Activated CD8-positive, alpha-beta memory T cell treated with anti-CD3 and anti-CD28 coated beads, Interleukin-2, amount 50 U/mL, for 24 hours (primary cell): ENCODE data around the gene RASGRF2.

Experiments used
- DNase-seq: peaks from one replicate; pipeline ENCODE4 v3.0.0-alpha.2; 2020; ENCODE audit errors: extremely low read depth

The RASGRF2 gene

DNA sequence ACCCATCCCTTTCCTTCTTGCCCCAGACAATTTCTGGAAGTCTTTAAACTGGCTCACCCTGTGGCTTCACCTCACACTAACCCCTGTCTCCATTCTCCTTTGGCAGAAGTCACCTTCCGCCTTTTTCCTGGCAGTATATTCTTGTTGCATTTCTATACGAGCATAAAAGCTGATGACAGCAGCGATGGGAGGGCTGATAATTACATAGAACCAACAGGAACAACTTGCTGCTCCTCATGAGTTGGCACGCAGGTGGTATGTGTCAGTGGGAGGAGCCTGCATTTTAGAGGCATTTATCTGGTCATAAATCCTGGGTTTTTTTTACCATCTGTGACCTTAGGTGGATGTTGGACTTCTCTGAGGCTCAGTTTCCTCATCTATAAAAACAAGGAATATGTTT is 211.6 kb downstream of the RASGRF2 start:
- DNase-seq, result no peak

DNA sequence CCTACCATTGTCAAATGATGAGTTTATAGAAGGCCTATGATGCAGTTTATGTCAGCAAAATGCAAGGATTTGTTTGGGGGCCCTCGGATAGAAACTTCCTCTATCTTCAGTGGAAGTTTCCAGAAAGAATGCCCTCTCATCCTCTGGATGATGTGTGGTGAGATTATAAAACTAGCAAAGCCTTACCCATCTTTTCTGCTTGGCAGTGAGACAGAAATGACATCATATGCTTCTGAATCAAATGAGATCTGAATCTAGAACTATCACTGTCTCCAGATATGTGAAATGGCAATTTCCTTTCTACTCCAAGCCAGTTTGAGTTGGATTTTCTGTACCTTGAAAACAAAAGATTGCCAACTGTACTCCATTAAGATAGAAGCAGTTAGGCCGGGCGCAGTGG is 212.5 kb downstream of the RASGRF2 start:
- DNase-seq, result no peak

DNA sequence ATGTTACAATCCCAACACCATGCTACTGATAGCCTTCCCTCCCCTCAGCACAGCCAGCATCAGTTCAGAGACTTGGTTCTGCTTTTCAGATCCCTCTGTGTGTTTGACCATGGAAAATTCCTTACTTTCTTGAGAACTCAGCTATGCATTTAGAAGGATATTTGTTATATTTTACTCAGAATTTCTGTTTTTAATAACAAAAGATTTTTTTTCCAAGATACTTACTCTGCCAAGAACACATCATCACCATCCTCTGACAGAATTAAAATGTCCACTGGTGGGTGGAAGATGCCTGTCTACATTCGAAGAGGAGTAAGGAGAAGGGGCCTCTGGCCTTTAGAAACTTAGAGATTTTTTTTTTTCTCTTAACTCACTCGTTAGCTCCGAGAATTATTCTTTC is 216.9 kb downstream of the RASGRF2 start:
- DNase-seq, result no peak

DNA sequence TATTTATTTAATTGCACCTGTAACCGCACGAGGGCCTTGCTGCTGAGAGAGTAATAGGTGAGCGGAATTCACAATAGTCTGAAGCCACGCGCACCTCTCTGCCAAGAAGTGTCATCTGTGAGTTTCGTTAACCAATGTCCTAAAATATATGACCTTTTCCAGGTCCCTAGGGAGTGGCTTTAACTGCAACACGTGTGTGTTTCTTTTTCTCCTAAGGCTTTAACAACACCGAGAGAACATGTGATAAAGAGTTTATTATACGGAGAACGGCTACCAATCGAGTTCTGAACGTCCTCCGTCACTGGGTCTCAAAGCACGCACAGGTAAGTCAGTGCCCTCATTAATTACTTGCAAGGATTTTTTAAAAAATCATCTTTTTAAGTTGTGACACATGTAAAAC is 219.8 kb downstream of the RASGRF2 start:
- no peak for DNase-seq

DNA sequence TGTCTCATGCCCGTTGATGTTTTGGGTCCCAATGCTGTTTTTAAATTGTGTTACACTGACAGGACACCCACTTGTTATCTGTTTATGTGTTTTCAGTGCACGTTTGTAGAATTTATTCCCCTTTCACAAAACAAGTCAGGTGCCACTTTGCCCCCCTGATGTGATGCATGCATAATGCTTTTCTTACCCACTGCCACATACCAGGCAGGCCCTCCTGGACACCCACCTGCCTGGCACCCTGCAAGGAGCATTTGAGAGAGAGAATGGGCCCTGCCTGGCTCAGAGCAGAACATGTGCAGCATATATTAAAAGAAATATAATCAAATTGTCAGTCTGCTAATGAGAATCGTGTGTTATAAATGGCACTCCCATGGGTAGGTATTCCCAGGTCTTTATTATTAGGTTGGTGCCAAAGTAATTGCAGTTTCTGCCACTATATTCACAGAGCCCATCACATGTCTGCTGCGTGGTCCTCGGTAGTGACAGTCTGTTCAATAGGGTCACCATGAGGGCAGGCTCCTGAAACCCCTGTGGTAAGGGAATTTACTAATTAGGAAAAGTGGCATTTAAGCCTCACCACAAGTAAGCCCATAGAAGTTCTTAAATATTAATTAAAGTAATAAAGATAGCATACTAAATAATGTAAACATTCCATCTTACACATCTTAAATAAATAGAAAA is 220.8 kb downstream of the RASGRF2 start:
- DNase-seq, result no peak

DNA sequence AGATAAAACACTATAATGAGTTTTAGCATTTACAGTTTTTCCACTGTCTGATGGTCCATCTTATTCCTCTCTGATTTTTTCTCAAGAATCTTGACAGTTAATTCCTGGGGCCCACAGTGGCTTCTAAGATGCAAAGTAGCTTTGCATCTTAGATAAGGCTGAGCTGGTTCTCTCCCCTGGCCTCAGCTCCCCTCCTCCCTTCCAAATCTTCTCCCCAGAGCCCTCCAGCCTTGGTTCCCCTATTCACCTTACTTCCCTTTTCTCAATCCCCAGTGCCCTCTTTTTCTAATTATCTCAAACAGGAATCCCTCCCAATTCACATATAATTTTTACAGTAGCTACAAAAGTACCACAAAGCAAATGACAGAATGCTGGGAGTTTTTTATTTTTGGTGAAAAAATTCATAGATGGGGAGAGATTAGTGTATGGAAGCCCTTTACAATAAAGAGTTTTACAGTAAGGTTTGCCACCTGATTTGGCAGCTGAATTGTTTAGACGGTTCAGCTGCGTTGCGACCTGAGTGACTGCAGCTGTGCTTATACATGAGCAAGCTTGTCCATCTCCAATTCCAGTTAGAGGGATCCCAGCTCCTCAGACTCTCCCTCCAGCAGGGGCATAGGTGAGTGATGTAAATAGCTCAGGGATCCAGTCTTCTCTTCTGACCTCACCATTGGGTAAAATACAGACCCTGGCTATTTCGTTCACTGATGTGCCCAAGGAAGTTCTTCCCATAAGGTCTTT is 221.6 kb downstream of the RASGRF2 start:
- no peak for DNase-seq

DNA sequence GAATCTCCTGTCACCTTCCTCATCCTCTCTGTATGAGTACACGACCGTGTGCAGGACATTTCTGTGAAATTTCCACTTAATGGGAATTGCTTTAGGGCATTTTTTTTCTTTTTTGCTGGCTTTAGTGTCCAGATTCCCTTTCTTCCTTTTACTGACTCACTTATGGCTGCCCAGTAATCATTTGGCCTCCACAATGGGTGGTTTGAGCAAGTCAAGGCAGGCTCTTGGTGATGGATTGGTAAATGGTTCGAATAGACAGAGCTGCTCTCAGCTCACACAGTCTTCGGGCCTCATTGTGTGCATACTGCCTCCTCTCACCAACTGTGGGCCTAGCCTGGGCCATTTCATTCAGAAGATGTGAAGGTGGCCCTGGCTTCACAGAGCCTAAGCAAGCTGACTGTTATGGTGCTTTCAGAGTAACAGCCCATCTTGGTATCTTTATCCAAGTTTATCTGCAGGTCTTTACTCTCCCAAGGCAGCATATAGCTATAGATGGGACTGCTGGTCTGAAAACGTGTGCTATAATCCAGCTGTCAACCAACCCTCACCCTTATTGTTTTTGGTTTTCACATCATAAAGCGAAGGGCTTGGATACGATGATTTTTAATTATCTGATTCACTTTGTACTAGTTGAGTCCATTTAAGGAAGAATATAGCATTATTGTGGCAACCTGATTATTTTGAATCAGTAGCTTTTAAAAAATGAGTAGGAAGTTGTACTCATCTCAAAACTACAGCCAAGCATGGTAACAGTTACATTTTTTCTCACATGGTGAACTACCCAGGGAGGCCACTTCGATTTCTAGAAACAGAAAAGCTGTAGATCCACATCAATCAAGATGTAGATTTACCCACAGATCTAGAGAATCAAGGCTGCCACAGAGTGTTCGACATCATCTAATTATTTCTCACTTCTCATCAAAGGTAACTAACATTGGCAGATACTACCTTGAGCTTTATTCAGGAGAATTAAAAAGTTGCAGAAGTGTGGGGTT is 222.5 kb downstream of the RASGRF2 start:
- DNase-seq, result no peak

DNA sequence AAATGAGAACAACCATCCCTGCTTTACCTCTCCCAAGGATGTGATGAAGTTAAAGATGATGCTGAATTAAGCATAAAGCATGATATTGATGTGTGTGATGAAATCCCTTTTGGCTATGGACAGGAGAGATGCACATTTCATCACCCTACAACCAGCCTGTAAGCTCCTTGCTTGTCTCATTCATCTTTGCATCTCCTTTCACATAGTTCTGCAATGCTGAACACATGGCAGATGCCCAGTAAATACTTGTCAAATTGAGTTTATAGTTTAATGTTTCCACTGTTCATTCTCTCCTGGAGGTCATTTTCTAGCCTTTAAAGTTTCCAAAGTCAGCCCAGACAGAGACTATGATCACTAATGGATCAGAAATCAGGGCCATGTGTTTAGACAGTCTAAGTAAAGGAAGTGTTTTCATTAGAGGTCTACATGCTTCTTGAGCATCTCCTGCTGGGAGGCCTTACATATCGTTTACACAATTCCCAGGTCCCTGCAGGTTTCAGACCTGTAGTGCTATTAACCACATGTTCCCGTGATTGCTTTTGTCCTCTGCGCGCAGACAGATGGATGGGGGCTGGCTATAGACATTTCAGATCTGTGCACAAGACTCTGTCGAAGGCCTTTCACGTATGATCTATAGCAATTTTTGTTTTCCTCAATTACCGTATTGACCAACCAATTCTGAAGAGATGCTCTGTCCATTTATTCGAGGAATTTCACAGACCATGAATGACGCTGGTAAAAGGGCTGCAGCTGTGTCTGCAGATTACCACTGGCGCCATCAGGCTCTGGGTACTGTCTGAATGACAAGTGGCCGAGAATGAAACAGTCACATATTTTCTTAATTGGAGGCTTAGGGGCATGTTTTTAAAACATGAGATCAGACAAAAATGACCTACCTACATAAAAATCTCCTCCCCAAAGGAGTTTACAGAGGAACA is 223.9 kb downstream of the RASGRF2 start:
- DNase-seq, result no peak

DNA sequence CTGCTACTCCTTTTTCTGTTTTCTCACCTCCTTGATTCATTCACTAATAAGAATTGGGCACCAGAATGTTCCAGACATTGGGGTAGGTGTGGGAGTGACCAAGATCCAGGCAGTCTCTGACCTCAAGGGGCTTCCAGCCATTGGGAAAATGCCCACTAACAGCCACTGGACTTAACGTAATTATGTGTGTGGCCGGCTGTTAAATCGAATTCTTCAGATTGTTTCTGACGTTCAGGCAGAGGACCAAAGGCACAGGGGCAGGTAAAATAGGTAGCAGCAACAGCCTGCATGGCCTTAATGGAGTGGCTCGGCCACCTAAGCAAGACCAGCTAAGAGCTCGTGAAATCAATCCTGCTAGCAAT is 224.6 kb downstream of the RASGRF2 start:
- no peak for DNase-seq

DNA sequence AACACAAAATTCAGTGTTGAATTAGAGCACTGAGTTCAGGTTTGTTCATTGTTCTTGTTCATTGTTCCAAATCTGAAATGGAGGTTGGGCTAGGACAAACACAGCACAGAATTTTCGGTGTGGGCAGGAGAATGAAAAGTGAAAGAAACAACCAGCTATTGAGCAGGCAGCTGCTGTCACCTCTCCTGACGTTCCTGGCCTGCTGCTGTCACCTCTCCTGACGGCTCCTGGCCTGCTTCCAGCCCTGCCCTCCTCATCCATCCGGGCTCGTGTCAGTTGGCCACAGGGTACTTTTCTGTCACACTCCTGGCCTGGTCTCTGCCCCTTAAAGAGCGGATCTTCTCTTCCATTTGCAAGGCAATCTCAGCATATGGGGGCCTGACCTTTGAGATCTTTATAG is 227.7 kb downstream of the RASGRF2 start:
- DNase-seq, result no peak

DNA sequence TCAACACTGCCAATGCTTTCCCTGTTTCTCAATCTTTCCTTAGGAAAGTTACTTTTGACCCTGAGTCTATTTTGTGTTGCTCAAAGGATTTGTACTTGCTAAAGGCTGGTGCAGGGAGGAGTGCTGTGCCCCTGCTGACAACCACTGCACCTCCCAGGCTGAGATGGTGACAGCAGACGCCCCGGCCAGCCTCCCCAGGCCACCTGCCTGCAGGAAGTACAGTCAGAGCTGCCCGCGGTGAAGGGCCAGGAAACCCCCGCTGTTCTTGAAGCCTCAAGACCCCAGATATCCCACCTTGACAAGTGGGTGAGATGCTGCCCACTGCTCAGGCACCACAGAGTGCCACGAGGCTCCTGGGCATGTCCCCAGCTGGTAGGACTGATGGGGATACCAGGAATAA is 228.8 kb downstream of the RASGRF2 start:
- DNase-seq, result no peak

DNA sequence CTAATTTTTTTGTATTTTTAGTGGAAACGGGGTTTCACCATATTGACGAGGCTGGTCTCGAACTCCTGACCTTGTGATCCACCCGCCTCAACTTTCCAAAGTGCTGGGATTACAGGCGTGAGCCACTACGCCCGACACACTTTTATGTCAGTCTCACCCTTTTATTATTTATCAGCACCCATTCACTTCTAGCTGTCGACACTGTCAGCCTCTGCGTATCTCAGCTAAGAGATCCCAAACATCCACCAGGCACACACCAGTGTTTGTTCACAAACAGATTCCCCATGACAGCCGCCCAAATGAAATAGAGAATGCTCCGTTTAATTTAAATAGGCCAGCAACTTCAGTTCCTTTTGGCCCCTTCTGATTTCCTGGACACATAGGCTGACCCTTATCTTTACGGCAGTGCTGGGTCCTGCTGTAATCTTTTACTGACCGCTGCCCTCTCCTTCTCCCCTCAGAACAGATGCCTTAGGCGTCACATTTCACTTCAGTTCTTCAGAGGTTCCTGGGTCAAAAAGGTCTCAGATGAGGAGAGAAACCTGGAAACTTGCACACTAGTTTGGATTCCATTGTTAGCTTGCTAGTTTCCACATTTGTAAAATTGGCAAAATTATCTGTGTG is 229.8 kb downstream of the RASGRF2 start:
- no peak for DNase-seq

DNA sequence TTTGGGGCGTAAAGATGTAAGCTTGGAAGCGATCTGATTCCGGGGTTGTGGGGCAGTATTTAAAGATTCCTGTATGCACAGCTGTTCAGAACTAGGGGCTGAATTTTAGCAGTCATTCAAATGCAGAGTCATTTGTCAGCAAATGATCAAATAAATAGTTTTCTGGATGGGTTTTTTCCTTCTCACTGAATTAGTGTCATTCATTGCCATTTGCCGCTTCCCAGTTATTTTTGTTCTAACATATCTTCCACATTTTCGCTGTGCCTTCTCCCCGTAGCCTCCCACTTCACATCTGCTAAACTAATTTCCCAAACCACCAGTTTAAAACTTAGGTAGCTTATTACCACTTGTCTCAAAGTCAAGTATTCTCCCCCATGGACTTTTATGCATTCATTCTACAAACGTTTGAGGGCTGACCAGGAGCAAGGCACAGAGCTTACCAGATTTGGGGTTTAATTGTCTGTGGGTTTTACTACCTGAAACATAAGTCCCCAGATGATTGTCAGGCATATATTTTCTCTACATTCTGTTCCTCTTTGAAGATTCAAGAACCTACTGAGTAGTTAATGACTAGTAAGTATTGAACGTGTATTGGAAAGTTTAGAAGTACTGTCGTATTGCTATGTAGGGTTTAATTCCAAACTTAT is 231.7 kb downstream of the RASGRF2 start:
- DNase-seq, result no peak

DNA sequence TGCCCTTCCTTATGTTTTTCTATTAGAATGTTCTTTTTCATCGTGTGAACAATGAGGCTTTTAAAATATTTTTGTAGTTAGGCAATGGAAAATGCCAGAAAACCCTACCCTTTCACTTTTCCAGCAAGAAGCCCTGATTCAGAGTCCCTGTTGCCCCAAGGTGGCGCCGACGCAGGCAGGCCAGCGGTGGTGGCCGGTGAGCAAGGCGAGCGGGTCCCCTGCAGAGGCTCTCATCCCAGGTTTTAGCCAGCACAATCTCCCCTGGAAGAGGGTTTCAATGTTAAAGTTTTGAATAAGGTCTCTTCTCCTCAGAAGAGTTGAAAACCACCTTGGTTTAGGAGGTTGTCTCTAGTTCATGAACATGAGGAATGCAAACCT is 232.2 kb downstream of the RASGRF2 start:
- no peak for DNase-seq

DNA sequence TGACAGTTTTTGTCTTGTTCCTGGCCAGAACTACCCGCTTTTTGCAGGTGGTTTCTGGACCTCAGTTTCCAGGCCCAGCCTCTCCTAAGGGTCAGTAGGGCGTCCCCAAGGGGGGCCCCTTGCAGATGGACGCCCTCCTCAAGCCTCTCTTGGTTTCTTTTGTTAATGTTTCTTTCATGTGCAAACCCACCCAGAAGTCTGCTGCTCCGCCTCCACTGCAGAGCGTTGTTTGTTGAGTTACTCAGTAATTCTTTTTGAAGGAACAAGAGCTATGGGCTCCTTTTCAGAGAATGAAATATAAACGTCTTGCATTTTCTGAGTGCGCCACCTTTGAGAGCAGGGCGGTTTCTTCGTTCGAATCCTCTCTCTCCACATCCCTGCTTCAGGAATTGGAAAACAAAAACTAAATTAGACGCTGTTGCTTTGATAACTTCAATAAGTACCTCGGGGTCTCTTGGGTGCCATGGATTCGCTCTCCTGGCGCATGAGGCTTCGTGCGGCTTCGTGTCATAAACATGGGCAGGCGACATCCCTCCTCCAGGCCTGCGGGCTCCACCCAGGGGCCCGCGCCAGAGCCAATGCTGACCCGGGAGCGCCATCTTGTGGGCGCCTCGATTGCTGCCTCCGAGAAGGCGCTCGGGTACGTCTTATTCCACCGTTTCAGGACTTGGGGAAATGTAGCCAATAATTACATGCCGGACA is 234.6 kb downstream of the RASGRF2 start:
- DNase-seq, result peak; percentile 48

DNA sequence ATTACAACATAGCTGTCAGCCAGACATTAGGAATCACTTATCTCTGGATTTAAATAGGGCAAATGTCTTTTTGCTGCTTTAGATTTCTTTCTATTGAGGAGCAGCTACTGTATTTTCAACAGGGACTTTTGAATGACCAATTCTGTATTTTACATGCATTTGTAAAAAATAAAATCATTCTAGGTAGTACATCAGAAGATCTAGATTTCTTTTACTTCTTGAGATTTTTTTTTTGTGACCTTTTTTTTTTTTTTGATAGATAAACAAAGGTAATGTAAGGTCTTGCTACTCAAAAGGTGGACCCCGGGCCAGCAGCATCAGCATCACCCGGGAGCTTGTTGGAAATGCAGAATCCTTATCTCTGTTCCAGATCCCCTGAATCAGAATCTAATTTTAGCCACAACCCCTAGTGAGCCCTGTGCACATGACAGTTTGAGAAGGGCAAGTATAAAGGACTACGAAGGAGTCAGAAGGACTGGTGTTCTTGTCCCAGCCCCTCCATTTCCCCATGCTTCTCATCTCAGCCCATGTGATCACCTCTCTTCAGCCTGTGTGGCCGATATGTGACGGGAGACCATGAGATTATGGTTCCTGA is 235.3 kb downstream of the RASGRF2 start:
- no peak for DNase-seq

DNA sequence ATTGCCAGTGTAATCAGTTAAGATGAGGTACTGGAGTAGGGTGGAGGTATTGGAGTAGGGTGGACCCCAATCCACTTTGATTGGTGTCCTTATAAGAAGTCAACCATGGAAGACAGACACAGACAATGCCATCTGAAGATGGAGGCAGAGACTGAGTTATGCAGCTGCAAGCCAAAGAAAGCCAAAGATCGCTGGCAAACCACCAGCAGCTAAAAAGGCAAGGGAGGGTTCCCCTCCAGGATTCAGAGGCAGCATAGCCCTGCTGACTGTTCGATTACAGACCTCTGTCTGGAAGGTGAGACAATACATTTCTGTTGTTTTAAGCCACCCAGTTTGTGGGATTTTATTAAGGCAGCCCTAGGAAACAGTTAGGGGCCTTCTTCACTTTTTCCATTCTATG is 242.5 kb downstream of the RASGRF2 start:
- no peak for DNase-seq

DNA sequence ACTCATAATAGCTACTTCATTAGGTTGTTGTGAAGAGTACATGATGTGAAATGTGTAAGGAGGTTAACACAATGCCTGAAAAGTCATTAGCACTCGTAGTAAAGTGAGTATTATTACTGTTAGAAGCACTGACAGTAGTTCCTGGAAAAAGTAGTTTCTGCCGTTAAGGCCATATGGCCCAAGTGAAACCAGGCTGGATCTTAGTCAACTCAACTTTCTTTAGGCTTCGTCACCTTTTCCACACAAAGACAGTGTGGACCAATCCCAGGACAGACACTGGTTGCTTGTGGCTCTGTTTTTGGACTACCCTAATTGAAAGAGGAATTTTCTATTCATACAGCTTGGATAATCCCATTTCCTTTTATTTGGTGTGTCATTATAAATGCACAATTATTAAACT is 243.6 kb downstream of the RASGRF2 start:
- DNase-seq, result no peak

DNA sequence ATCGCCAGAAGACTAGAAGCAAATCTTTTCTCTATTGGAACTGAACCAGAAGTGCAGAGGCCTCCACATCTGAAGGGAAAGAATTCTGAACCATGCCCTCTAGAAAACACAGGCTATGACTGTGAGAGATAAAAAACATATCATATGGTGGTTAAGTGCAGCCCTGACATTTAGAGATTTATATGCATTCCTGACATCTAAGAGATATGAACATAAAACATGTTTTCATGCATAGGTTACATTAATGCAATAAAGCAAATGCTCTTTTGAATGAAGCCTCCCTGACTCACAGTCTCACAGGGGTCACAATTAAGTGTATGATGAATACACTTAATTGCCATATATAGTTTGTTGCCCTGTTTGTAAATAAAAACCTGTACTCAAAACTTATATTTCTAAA is 244.0 kb downstream of the RASGRF2 start:
- DNase-seq, result no peak
